RPMI8226 (cell line): ENCODE data around the gene TUBGCP4.

Experiments
- DNase-seq: peaks from one replicate; pipeline ENCODE4 v3.0.0-alpha.2; 2015

Gene TUBGCP4

DNA sequence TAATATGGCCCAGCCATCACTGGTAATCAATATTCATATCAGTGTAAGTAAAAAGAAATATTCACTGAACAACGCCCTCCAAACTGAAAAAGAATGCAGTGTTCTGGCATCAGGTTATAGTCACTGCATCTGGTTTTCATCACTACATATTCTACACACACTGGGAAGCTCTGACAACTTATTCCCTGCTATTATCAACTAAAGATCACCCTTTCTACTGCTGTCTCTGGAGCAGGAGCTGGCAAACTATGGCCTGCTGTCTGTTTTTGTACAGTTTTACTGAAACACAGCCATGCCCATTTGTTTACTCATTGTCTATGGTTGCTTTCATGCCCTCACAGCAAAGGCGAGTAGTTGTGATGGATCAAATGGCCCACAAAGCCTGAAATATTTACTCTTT lies 35.3 kb downstream of the TUBGCP4 start:
- DNase-seq: no peak

DNA sequence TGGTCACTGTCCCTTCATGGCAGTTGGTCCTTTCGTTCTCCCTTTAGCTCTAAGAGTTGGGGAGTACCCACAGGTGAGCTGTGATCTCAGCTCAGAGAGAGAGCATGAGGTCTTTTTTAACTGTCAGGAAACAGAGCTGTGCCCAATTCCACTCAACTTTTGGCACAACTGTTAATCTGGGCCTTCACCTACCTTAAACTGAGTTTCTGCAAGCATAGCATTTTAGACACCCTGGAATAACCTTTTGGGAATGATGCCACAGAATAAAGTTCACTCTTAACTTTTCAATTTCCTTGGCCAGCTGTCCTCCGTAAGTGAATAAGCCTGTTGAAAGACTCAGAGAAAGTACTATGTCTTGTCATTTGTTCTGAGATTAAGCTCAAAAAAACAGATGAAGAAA lies 35.9 kb downstream of the TUBGCP4 start:
- no peak for DNase-seq

DNA sequence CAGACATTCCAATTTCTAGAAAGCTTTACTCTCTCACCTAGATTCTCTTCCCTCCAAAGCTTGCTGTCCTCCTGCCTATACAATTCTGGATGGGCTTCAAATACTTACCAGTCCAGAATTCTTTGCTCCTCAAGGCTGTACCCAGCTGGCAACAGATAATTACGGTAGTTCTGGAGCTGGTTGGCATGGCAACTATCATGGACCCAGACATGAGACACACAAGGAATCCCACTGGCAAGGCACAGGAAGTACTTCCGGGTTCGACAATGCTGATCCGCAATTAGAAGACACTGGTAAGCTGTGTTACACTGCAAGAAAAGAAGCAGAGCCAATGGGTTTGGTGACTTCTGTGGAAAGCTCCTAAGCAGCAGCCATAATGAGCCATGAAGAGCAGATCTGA lies 37.9 kb downstream of the TUBGCP4 start:
- no peak for DNase-seq

DNA sequence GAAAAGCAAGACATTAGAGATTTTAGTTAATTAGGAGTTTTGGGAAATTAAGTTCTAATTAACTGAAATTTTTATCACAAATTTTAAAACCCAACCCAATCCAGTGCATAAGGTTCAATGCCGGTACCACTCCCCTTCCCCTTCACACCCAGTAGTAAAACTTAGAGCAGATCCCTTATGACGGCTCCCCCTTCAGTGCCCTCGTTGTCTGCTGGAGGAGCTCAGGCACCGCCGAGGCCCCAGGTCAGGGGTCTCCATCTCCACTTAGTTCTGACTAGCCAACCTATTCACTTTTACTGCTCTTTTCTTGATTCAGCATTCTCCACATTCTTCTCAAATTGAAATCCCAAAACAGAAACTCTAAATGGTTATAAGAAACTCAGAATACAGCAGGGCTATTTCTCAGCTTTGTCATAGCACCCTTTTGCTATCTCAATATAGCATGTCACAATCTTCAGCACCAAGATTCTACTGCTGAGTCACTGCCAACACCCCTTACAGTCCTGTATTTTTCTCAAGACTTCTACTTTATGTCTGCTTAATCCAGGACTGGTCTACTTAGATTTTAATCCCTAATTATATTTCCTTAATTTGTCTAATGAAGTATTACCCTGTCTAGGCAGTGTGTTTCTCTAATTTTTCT lies 39.8 kb downstream of the TUBGCP4 start:
- DNase-seq: no peak

DNA sequence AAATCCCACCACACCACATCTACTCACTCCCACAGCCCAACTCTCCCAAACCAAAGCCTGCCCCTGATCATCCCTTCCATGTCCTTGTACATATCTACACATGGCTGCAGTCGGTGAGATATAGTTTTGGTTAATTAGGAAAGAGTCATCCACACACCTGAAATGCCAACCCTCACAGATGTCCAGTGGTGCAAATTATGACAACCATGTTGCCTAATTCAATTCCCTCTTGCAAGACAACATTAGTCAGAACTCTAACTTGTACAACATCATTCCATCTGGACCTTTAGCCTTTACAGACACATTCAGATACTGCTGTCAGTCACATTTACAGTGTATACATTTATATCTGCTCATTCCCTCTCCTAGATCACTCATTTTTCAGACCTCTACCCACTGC lies 41.2 kb downstream of the TUBGCP4 start:
- no peak for DNase-seq

DNA sequence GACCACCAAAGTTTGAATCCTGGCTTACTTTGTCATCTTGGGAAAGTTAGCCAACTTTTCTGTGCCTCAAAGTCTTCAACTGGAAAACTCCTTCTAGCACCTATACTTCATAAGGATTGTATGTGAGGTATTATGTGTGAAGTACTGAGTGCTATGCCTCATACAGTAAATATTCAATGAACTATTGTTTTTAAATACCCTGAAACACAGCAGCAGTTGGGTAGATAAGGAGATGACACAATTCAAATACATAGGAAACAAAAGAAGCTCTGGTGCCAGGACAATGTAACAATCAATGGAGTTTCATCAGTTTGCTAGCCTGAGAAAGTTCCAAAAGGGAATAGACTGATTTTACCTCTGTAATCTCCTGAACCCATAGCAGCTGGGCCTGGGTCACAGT lies 43.3 kb downstream of the TUBGCP4 start:
- no peak for DNase-seq

DNA sequence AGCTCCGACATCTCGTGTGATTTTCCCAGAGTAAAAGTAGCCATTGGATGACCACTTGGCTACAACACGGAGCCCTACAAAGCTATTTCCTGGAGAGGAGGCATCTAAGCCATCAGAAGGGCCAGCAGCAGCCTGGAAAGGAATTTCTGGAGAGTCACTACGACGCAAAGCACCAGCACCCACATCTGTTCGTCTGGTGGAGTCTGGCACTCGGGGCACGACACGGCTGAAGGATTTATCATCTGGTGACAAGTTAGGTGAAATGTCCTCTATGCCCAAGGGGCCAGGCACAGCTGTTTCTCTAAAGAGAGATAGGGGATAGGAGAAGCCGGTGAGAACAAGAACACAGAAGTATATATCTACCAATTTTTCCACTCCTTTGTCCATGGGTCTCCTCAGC lies 49.5 kb downstream of the TUBGCP4 start:
- DNase-seq: no peak

DNA sequence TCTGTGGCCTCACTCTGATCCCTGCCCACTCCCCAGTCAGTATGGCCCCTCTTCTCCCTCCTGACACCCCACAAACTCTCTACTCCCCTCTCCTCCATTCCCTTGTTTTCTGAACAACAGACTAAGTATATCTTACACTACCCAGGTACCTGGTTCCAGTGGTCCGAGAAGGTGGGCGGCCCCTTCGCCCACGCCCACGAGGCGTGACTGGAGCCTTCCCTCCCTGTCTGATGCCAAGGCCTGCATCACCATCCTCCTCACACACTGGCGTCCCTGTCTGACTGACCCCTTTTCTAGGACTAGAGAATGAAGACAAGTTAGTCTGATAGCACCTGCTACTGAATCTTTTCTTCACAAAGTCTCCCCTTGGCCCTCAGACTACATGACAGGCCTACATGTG lies 50.0 kb downstream of the TUBGCP4 start:
- DNase-seq: no peak

DNA sequence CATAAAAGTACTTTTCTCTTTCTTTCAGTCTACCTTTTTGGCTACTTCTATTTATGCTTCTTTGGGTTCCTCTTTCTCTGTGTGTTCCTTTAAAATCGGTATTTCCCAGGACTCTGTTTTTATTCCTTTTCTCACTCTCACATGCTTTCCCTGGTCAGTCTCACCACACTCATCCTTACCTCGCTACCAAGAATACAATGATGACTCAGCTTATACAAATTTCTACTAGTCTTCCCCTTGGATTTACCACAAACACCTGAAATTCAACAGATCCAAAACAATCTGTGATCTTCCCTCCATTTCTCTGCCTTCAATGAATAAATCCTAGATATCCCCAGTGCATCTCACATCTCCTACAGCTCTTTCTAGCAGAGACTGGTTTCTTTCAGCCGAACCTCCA lies 52.9 kb downstream of the TUBGCP4 start:
- no peak for DNase-seq

DNA sequence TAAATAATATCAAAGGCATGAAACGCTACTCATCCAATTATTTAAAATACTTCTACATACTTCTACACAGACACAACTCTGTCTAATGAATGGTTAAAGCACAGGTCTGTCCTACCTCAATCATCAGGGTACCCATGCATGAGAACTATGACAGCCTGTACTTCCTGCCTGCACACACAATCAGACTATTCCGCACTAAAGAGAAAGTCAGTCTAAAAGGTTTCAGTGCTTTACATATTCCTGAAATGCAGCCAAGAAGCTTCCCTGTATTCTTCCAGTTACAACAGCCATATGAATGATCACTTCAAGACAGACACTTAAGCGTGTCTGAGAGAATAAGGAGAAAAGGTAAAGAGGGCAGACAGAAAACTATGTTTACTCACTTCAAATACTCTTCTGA lies 58.8 kb downstream of the TUBGCP4 start:
- DNase-seq: no peak

DNA sequence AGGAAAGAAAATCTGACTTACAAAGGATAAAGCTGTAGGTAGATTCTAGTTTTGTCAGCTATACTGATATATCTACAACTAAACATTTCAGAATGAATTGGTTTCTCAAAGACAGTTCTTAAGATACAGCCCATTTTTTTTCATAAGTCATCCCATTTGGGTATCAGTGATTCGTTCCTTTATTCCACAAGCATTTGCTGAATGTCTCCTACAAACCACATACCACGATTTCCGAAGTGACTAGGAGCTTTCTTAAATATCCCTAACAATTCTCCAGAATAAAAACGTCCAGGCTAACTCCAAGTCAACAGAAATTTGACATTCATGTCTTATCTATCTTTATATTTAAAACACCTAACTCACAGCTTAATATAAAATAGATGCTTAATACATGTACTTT lies 62.3 kb downstream of the TUBGCP4 start:
- DNase-seq: no peak

DNA sequence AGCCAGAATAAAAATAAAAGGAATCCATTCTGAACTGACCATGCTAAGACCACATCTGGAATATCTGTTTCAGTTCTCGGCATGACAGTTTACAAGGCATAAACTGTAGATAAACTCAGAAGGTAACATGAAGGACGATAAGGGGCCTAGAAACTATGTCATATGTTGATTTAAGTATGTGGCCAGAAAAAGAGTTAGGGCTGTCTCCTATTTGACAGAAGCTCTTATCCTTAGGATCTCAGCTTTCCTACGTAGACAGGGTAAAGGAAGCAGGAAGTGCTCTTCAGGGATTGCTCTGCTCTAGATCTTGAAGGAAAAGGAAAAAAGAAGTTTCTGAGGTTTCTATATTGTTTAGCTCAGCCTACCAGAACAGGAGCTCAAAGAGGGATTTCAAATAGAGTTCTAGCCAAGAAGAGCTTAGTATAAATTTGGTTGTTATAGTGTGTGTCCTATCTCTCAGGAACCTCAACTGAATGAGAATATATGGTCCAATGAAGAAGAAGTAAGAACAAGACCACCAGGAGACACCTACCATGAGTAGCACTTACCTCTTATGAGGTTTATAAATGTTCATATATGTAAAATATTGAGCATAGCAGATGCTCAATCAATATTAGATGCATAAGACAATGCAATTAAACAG lies 62.9 kb downstream of the TUBGCP4 start:
- DNase-seq: no peak

DNA sequence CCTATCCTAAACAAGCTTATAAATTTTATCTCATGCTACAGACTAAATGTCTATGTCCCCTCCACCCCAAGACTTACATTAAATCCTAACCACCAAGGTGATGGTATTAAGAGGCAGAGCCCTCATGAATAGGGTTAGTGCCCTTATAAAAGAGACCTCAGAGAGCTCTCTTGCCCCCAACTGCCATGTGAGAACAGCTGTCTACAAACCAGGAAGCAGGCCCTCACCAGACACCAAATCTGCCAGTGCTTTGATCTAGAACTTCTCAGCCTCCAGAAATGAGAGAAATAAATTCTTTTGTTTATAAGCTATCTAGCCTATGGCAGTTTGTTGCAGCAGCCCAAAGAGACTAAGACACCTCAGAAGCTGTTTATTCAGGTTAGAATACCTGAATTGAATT lies 63.5 kb downstream of the TUBGCP4 start:
- no peak for DNase-seq

DNA sequence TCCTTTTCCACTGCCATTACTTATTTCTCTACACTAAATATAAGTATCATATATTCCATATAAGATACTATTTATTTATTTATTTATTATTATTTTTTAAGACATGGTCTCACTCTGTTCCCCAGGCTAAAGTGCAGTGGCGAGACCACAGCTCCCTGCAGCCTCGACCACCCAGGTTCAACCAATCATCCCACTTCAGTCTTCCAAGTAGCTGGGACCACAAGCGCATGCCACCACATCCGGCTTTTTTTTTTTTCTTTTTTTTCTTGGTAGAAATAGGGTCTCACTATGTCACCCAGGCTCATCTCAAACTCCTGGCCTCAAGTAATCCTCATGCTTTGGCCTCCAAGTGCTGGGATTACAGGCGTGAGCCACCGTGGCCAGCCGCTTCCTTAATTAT lies 65.5 kb downstream of the TUBGCP4 start:
- DNase-seq: no peak

DNA sequence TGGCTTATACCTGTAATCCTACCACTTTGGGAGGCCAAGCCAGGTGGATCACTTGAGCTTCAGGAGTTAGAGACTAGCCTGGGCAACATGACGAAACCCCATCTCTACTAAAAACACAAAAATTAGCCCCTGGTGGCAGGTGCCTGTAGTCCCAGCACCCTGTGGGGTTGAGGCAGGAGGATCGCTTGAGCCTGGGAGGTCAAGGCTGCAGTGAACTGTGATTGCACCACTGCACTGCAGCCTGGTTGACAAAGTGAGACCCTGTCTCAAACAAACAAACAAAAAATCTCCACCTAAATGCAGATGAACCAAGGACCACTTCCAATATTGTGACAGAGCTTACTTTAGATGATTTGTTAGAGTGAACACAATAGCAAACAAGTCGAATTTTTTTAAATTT lies 68.4 kb downstream of the TUBGCP4 start:
- DNase-seq: no peak

DNA sequence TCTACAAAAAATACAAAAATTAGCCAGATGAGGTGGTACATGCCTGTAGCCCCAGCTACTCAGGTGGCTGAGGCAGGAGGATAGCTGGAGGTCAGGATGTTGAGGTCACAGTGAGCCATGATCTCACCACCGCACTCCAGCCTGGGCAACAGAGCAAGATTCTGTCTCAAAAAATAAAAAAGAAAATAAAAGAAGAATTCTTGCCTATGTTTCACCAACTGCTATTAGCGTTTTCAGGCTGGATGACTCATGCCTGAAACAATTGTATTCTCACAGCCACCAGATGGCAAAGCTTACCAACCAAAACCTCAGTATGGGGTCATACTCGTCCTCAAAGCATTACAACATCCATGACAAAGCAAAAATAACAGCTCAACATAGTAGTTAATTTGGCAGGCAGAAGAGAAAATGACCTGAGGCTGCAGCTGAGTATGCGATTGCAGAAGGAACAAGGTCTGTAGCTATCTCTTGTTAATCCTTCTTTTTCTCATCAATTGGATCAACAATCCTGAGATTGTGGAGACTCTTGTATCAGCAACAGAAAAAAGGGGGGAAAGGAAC lies 69.9 kb downstream of the TUBGCP4 start:
- DNase-seq: peak; percentile 75

DNA sequence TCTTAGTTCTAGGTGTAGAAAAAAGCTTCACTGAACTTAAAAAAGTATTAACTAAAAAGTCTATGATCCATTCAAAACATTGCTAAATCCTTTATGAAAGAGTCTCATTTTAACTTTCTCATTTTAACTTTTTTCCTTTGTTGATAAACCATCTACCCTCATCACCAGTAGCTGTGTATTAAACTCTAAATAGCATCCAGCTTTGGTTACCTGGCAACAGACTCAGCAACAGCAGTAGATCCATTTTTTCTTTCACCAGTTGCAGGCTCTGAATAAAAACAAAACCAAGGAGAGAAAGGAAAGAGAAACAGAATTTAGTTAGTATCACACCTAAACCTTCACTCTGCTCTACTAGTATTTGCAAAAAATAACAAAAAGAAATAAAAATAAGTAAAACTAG lies 70.4 kb downstream of the TUBGCP4 start:
- DNase-seq: peak; percentile 8

DNA sequence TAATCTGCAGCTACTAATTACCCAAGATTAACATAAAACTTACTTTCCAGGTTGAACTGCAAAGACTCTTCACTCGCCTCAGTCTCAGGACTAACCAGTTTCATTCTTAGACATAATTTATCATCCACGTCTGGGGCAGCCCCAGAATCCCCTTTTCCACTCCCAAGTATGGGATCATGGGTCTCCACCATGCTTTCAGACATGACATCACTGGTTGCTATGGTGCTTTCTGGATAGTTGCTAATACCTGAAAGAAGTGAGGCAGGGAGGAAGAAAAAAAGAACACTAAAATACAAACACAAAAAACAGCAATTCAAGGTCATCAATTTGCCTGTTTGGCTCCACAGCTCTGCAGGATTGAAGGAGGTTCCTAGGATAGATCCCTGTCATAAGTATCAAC lies 75.4 kb downstream of the TUBGCP4 start:
- no peak for DNase-seq

DNA sequence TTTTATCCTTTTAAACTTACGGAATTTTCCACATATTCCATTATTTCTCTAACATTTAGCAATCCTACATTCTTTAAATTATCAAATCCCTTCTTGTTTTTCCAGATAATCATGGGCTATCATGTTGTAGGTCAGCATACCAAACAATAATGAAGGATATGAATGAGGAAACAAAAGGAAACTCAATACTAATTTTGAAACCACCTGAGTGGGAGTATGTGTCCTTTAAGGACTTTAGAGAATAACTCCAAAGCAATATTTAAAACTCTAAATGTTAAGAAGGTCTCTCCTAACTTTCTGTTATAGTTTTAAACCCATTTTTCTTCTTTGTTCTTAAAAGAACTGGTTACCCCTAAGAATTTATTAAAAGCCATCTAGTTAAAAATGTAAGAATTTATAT lies 79.1 kb downstream of the TUBGCP4 start:
- no peak for DNase-seq
